Common myeloid progenitor, CD34-positive (primary cell): ENCODE data around the gene MAP4.

ENCODE experiments used
- CTCF ChIA-PET: fragments of 350-600 bp; sonication (Branson Sonifier 250); formaldehyde crosslinking; loops from one replicate; lab custom pipeline; 2021; ENCODE audit warnings: antibody characterized with exemption; lab: Charles Lee
- POLR2A ChIA-PET: fragments of 350-600 bp; sonication (Branson Sonifier 250); formaldehyde crosslinking; loops from one replicate; lab custom pipeline; 2021; ENCODE audit warnings: antibody characterized with exemption; lab: Charles Lee
- DNase-seq, 3 donors: peaks; one replicate each; pipeline versions ENCODE4 v3.0.0 to v3.0.0-alpha.2; 2013
- H3K27ac ChIP-seq, 2 experiments: 1 replicate in 1 of 2; 2 replicates in 1 of 2; pipeline ENCODE4 v1.7.0; 2013; ENCODE audit warnings: inconsistent platforms in 2 of 2, low read length in 2 of 2, mild to moderate bottlenecking in 2 of 2, low read depth in 1 of 2, moderate library complexity in 1 of 2; ENCODE audit not compliant: severe bottlenecking in 2 of 2, insufficient read depth in 1 of 2, poor library complexity in 1 of 2
- H3K27me3 ChIP-seq, 5 experiments: replicated peaks in 2 of 5; 1 replicate in 3 of 5; 2 replicates in 2 of 5; pipeline versions ENCODE4 v1.6.1 to v1.7.0; 2013; ENCODE audit warnings: low read length in 4 of 5, mild to moderate bottlenecking in 2 of 5, moderate library complexity in 2 of 5, inconsistent platforms in 1 of 5; ENCODE audit not compliant: insufficient read depth in 5 of 5, control insufficient read depth in 4 of 5
- H3K36me3 ChIP-seq, 4 experiments: 1 replicate in 2 of 4; 2 replicates in 2 of 4; pipeline versions ENCODE4 v1.6.1 to v1.7.0; 2013; ENCODE audit warnings: low read length in 3 of 4, control low read depth in 1 of 4, mild to moderate bottlenecking in 1 of 4; ENCODE audit not compliant: control insufficient read depth in 4 of 4, insufficient read depth in 4 of 4
- H3K4me1 ChIP-seq, 4 experiments: 1 replicate in 3 of 4; 2 replicates in 1 of 4; pipeline versions ENCODE4 v1.6.1 to v1.7.1; 2013; ENCODE audit warnings: low read length in 3 of 4, mild to moderate bottlenecking in 3 of 4, control low read depth in 1 of 4, inconsistent platforms in 1 of 4, moderate library complexity in 1 of 4; ENCODE audit not compliant: control insufficient read depth in 4 of 4, insufficient read depth in 4 of 4; ENCODE audit errors: control extremely low read depth in 1 of 4
- H3K4me3 ChIP-seq, 7 experiments: 1 replicate in 4 of 7; 2 replicates in 3 of 7; pipeline versions ENCODE4 v1.5.1 to v1.7.0; 2013; ENCODE audit warnings: mild to moderate bottlenecking in 7 of 7, low read length in 6 of 7, moderate library complexity in 6 of 7, inconsistent platforms in 2 of 7, low read depth in 2 of 7, control low read depth in 1 of 7; ENCODE audit not compliant: insufficient read depth in 4 of 7, control insufficient read depth in 1 of 7; ENCODE audit errors: extremely low read depth in 1 of 7
- H3K9me3 ChIP-seq, 5 experiments: 1 replicate in 4 of 5; 2 replicates in 1 of 5; pipeline versions ENCODE4 v1.6.1 to v1.7.1; 2013; ENCODE audit warnings: low read length in 4 of 5, mild to moderate bottlenecking in 2 of 5, inconsistent platforms in 1 of 5, low read depth in 1 of 5, moderate library complexity in 1 of 5; ENCODE audit not compliant: control insufficient read depth in 4 of 5, insufficient read depth in 2 of 5; ENCODE audit errors: control extremely low read depth in 1 of 5
- WGBS: methylation state at CpG from one replicate; pipeline ENCODE4 v1.1.5; 2013; ENCODE audit not compliant: insufficient coverage; 5-methylcytosine and 5-hydroxymethylcytosine counted together

Gene MAP4

GRCh38 chr3:47884603-47885002 lies 131.6 kb downstream of the MAP4 start:
- Histone ChIP-seq H3K27me3 (no peaks in the 10 kb centered on the region), H3K4me1 (peaks cover 0 to 11% (median 0%) of the 10 kb centered on the region in 4 experiments), H3K4me3 (no peak overlapping the region), H3K27ac (no peak overlapping the region), H3K36me3 (peaks cover 0 to 7% (median 5%) of the 10 kb centered on the region in 4 experiments), H3K9me3 (peaks cover 0 to 9% (median 3%) of the 10 kb centered on the region in 5 experiments)
- ChIA-PET POLR2A (no interaction called here), CTCF (no interaction called here)
- 73% methylated on average over 2 of the region's 3 CpGs for WGBS
- no peak for DNase-seq

- DNase-seq = no peak
- CTCF ChIA-PET = interaction anchor here (0.9 to 1.2 kb wide), 2 partner anchors 18 to 58 kb away, joined by 3 to 4 read pairs; no protein-coding TSS in a partner anchor
These were observed 133.9 kb downstream of the MAP4 start for GRCh38 chr3:47882338-47882737.

GRCh38 chr3:47877719-47878118 lies 138.5 kb downstream of the MAP4 start:
- ChIA-PET CTCF (no interaction called here), POLR2A (no interaction called here)
- Histone ChIP-seq H3K4me3 (no peak overlapping the region), H3K4me1 (peaks cover 0 to 7% (median 2%) of the 10 kb centered on the region in 4 experiments), H3K27me3 (no peaks in the 10 kb centered on the region), H3K36me3 (peaks cover 0 to 17% (median 6%) of the 10 kb centered on the region in 4 experiments), H3K27ac (no peak overlapping the region), H3K9me3 (no peaks in the 10 kb centered on the region)
- no peak for DNase-seq

More at GRCh38 chr3:47882338-47882737, 133.9 kb downstream of the MAP4 start:
- peaks cover 0 to 13% (median under 1%) of the 10 kb centered on the region in 4 experiments for H3K4me1 ChIP-seq
- no peak overlapping the region for H3K27ac ChIP-seq
- POLR2A ChIA-PET = interaction anchor here (0.7 kb wide), 1 partner anchor 22 kb away, joined by 3 read pairs; no protein-coding TSS in a partner anchor
- no peaks in the 10 kb centered on the region for H3K27me3 ChIP-seq
- peaks cover 0 to 9% (median 3%) of the 10 kb centered on the region in 5 experiments for H3K9me3 ChIP-seq
- H3K4me3 ChIP-seq = no peak overlapping the region
- H3K36me3 ChIP-seq = peaks cover 0 to 7% (median 5%) of the 10 kb centered on the region in 4 experiments
- WGBS = 100% methylated on average over 2 of the region's 2 CpGs

- Histone ChIP-seq H3K27ac (no peak overlapping the region), H3K4me1 (peaks cover 0 to 7% (median 2%) of the 10 kb centered on the region in 4 experiments), H3K4me3 (no peak overlapping the region), H3K9me3 (no peaks in the 10 kb centered on the region), H3K27me3 (no peaks in the 10 kb centered on the region), H3K36me3 (peaks cover 0 to 17% (median 6%) of the 10 kb centered on the region in 4 experiments)
- no CpG with 5 or more reads among the region's 3 CpGs for WGBS
- POLR2A ChIA-PET = no interaction called here
- peak in 2 of 3 donors; percentile 2 to 15 for DNase-seq
- CTCF ChIA-PET = no interaction called here
These were observed 138.9 kb downstream of the MAP4 start for GRCh38 chr3:47877290-47877689.

GRCh38 chr3:47874913-47875312 lies 141.3 kb downstream of the MAP4 start:
- CTCF ChIA-PET = no interaction called here

GRCh38 chr3:47874438-47874837 lies 141.8 kb downstream of the MAP4 start:
- POLR2A ChIA-PET = no interaction called here
- H3K27me3 ChIP-seq = no peaks in the 10 kb centered on the region

More at GRCh38 chr3:47874913-47875312, 141.3 kb downstream of the MAP4 start:
- POLR2A ChIA-PET = no interaction called here
- Histone ChIP-seq H3K27me3 (no peaks in the 10 kb centered on the region), H3K4me1 (peaks cover 0 to 7% (median 2%) of the 10 kb centered on the region in 4 experiments), H3K36me3 (peaks cover 5 to 35% (median 19%) of the 10 kb centered on the region in 4 experiments), H3K9me3 (no peaks in the 10 kb centered on the region), H3K4me3 (no peak overlapping the region), H3K27ac (no peak overlapping the region)
- DNase-seq = no peak
- 100% methylated on average over 1 of the region's 1 CpG for WGBS

GRCh38 chr3:47872916-47873315 lies 143.3 kb downstream of the MAP4 start:
- Histone ChIP-seq H3K27ac (no peak overlapping the region), H3K36me3 (peaks cover 7 to 55% (median 35%) of the 10 kb centered on the region in 4 experiments), H3K4me3 (no peak overlapping the region), H3K4me1 (peaks cover 0 to 7% (median 2%) of the 10 kb centered on the region in 4 experiments), H3K9me3 (no peaks in the 10 kb centered on the region), H3K27me3 (no peaks in the 10 kb centered on the region)
- ChIA-PET CTCF (interaction anchor here (0.8 kb wide), 1 partner anchor 16 kb away, joined by 4 read pairs; no protein-coding TSS in a partner anchor), POLR2A (no interaction called here)
- WGBS = 100% methylated on average over 2 of the region's 4 CpGs
- DNase-seq = no peak

More at GRCh38 chr3:47874438-47874837, 141.8 kb downstream of the MAP4 start:
- CTCF ChIA-PET = interaction anchor here (1.1 kb wide), 1 partner anchor 115 kb away, joined by 3 read pairs; no protein-coding TSS in a partner anchor
- H3K4me3 ChIP-seq = no peak overlapping the region
- no peaks in the 10 kb centered on the region for H3K9me3 ChIP-seq
- no peak for DNase-seq
- H3K4me1 ChIP-seq = peaks cover 0 to 7% (median 2%) of the 10 kb centered on the region in 4 experiments
- H3K27ac ChIP-seq = no peak overlapping the region
- WGBS = 100% methylated on average over 1 of the region's 2 CpGs
- peaks cover 5 to 40% (median 22%) of the 10 kb centered on the region in 4 experiments for H3K36me3 ChIP-seq
